H1 (cell line): ENCODE data around the gene ATP1B3. TPM values are rescaled to one million over a fixed set of nuclear protein-coding genes. Genes with fewer than 3 reads are reported as not detected.

Experiments used
- ASH2L ChIP-seq: fragments of 200-600, 300-600 bp; sonication (generic); IDR thresholded peaks from one replicate; pipeline ENCODE4 v1.7.1; 2017; ENCODE audit warnings: low read length
- EP300 ChIP-seq, 2 experiments: IDR thresholded peaks; 1 replicate in 1 of 2; 2 replicates in 1 of 2; pipeline ENCODE4 v1.6.1; 2011 to 2012; ENCODE audit warnings: low read depth in 2 of 2, low read length in 2 of 2, mild to moderate bottlenecking in 2 of 2, borderline replicate concordance in 1 of 2, inconsistent platforms in 1 of 2, moderate library complexity in 1 of 2
- SAP30 ChIP-seq: fragments of 300-600 bp; sonication (generic); IDR thresholded peaks from 2 replicates; pipeline ENCODE4 v1.7.1; 2012; ENCODE audit warnings: low read length, moderate library complexity, mild to moderate bottlenecking, inconsistent platforms; ENCODE audit not compliant: insufficient read depth, insufficient replicate concordance
- SIN3A ChIP-seq, 2 experiments: IDR thresholded peaks in 1 of 2; conservative IDR thresholded peaks in 1 of 2; 2 replicates each; pipeline ENCODE4 v1.6.1; 2011 to 2012; ENCODE audit warnings: low read length in 2 of 2, improper control_type of control experiment in 1 of 2, low read depth in 1 of 2, mild to moderate bottlenecking in 1 of 2
- SP4 ChIP-seq: IDR thresholded peaks from 2 replicates; pipeline ENCODE4 v1.6.1; 2012; ENCODE audit warnings: low read length, inconsistent platforms
- polyA plus RNA-seq, 7 experiments: library from polyadenylated mRNA; depleted of rRNA in 3 of 7; stranded (reverse) in 5 of 7; unstranded in 2 of 7; fragments of >200 nt in 5 of 7; fragments of 200-250 nt in 2 of 7; gene quantifications; 1 replicate in 5 of 7; 2 replicates in 1 of 7; 4 replicates in 1 of 7; pipeline versions ENCODE4 v1.2.1 to v1.2.3, GENCODE V29; 2011 to 2013; ENCODE audit warnings: missing spikeins in 2 of 7, mixed read lengths in 2 of 7
- total RNA-seq: library from RNA; stranded (reverse); fragmentation: NEBNext Ultra II Directional; extraction: Animal tissue kit (Norgen Biotek cat#: 25700); gene quantifications from 2 replicates; pipeline ENCODE4 v1.2.1, GENCODE V29; 2021
- TF ChIP-seq, protein P1 (sequence below): IDR thresholded peaks from 2 replicates; pipeline ENCODE4 v1.6.1; 2012; ENCODE audit warnings: inconsistent platforms
- TF ChIP-seq, protein P2 (sequence below): IDR thresholded peaks from 2 replicates; pipeline ENCODE4 v1.6.1; 2012; ENCODE audit warnings: inconsistent platforms

The ATP1B3 gene
- total and polyA plus RNA-seq, 2 of the 8 experiments (the other 6 are each of a cell fraction or from before 2014, with no cell fraction given), result 233 to 342 TPM

DNA sequence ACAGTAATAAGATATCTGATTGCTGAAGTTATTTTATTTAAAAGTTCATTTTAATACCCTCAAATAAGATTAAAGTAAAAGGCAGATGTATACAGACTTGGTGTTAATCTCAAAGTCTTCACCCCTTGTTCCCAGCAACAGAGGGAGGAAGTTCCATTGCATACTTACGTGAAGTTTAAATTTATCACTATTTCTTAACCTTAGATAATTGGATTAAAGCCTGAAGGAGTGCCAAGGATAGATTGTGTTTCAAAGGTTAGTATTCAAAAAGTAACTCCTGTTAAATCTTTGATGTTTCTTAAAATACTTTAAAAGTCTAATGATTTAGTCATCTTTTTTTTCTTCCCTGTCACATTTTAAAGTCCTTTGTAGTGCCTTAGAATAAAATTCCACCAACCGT, 39.3 kb downstream of the ATP1B3 start (continued):
- TF ChIP-seq, protein P1, sequence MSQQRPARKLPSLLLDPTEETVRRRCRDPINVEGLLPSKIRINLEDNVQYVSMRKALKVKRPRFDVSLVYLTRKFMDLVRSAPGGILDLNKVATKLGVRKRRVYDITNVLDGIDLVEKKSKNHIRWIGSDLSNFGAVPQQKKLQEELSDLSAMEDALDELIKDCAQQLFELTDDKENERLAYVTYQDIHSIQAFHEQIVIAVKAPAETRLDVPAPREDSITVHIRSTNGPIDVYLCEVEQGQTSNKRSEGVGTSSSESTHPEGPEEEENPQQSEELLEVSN, result no peak
- TF ChIP-seq SAP30 (no peak), SIN3A (conservative IDR thresholded peaks at IDR 0.05 in 1 of 2, IDR thresholded peaks at IDR 0.05 in 1 of 2; ENCODE audit: low read depth in 1 of 2, low read length in 2 of 2) (no peak), ASH2L (no peak), EP300 (IDR thresholded peaks at IDR 0.05; ENCODE audit: borderline replicate concordance in 1 of 2, low read depth in 2 of 2, low read length in 2 of 2) (no peak), SP4 (no peak)
- TF ChIP-seq, protein P2, sequence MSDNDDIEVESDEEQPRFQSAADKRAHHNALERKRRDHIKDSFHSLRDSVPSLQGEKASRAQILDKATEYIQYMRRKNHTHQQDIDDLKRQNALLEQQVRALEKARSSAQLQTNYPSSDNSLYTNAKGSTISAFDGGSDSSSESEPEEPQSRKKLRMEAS, result no peak
